HG02571 (cell line): ENCODE measurements around the gene SUPT4H1.

Experiments used
- ATAC-seq: cut with Tn5 transposase; IDR thresholded peaks from one replicate; pipeline ENCODE4 v1.9.1; 2021; ENCODE audit warnings: mild to moderate bottlenecking, moderate library complexity; ENCODE audit not compliant: unreplicated experiment

The SUPT4H1 gene

GRCh38 chr17:58365185-58365979 lies 13.4 kb upstream of the SUPT4H1 start:
- no peak for ATAC-seq

GRCh38 chr17:58364270-58364942 lies 12.4 kb upstream of the SUPT4H1 start:
- ATAC-seq = no peak

GRCh38 chr17:58363457-58364185 lies 11.6 kb upstream of the SUPT4H1 start:
- no peak for ATAC-seq

- ATAC-seq = no peak
Measured at GRCh38 chr17:58362368-58363014, 10.5 kb upstream of the SUPT4H1 start.

GRCh38 chr17:58360296-58361063 lies 8.5 kb upstream of the SUPT4H1 start:
- no peak for ATAC-seq

- no peak for ATAC-seq
Measured at GRCh38 chr17:58358408-58359172, 6.6 kb upstream of the SUPT4H1 start.

- no peak for ATAC-seq
Measured at GRCh38 chr17:58357312-58358297, 5.6 kb upstream of the SUPT4H1 start.

GRCh38 chr17:58356231-58356630 lies 4.2 kb upstream of the SUPT4H1 start:
- no peak for ATAC-seq

GRCh38 chr17:58354541-58355216 lies 2.7 kb upstream of the SUPT4H1 start:
- ATAC-seq = no peak

GRCh38 chr17:58353389-58353825 lies 1.4 kb upstream of the SUPT4H1 start:
- no peak for ATAC-seq

GRCh38 chr17:58352596-58353388 lies 791 bp upstream of the SUPT4H1 start:
- ATAC-seq = no peak

- no peak for ATAC-seq
Measured at GRCh38 chr17:58351182-58351581, 819 bp downstream of the SUPT4H1 start.

- ATAC-seq = no peak
Measured at GRCh38 chr17:58348038-58348437, 4.0 kb downstream of the SUPT4H1 start.

- no peak for ATAC-seq
Measured at GRCh38 chr17:58345500-58345899, 6.5 kb downstream of the SUPT4H1 start.

GRCh38 chr17:58344791-58345157 lies 7.2 kb downstream of the SUPT4H1 start:
- ATAC-seq = peak; percentile 39

GRCh38 chr17:58344047-58344790 lies 7.8 kb downstream of the SUPT4H1 start:
- peak; percentile 85 for ATAC-seq
